NCI-H1105 treated with DMSO at 0.1 percent for 48 hours (cell line): ENCODE results near the gene TCTN2.

ENCODE experiments used
- DNase-seq: peaks from one replicate; lab custom pipeline; 2025; lab: John Stamatoyannopoulos, UW

TCTN2 gene

GRCh38 chr12:123741937-123742572 lies 71.1 kb downstream of the TCTN2 start:
- DNase-seq: no peak

DNA sequence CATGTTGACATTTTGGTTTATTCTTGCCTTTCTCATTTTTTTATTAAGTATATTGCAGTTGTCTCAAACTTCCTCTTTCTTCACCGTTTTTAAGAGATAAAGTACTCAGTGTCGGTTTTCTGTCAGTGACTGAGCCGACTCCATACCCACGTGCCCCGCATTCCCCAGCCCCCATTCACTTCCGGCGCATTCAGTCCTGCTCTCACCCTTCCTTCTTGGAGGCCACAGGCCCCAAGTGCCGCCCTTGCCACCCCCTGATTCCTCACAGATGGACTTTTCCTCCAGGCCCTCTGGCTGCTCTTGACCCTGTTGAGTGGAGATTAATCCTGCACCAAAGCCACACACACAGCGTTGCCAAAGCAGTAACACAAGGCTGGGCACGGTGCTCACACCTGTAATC lies 72.1 kb downstream of the TCTN2 start:
- no peak for DNase-seq

- no peak for DNase-seq
These were observed 73.9 kb downstream of the TCTN2 start for GRCh38 chr12:123744836-123745235.

DNA sequence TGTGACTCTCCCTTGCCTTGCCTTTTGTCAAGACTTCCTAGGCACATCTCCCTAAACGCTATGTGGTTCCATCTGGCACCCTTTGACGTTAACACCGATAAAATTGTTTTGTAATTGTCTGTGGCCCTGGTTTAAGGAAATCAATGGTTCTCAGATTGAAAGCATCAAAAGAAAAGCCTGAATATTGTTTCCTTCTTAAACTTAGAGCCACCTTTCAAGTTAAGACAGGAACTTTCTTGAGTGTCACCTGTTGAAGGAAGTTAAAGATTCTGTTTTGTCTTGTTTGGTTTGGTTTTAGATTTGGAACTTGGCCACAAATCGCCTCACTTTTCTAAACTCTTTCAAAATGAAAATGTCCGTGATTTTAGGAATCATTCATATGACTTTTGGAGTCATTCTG lies 76.4 kb downstream of the TCTN2 start:
- DNase-seq: no peak

- no peak for DNase-seq
These were observed 77.2 kb downstream of the TCTN2 start for GRCh38 chr12:123748161-123748560.

DNA sequence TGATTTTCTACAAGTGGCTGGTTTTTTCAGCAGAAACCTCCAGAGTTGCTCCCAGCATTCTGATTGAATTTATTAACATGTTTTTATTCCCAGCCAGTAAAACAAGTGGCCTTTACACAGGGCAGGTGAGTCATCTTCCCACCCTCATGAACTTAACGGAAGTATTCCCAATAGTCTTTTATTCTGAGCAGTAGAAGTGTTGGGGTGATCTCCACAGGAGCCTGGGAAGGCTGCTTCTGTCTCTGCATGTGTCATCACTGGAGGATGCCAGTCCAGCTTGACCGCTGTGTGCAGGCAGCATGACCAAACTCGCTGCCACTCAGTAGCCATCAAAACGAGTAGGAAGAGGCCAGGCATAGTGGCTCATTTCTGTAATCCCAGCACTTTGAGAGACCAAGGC lies 77.7 kb downstream of the TCTN2 start:
- no peak for DNase-seq

GRCh38 chr12:123749355-123749754 lies 78.4 kb downstream of the TCTN2 start:
- no peak for DNase-seq

DNA sequence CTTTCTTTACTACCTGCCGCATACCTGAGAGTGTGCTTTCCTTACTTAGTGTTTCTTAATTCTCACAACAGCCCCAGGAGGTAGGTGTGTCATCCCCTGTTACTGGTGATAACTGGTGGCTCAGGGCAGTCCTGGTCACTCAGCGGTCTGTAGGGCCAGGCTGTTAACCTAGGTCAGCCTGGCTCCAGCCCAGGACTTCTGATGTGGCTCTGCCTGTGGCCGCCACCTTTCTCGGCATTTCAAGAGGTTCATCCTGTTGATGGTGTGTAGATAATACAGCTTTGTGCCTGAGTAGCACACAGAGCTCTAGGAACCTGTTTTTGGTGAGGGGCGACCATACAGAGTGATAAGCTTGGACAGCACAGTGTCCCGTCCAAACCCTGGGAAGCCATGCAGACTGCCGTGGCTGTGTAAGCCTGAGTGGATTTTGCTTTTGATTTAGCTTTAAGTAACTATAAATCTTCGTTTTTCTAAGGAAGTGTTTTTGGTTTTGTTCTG lies 79.3 kb downstream of the TCTN2 start:
- DNase-seq: no peak

DNA sequence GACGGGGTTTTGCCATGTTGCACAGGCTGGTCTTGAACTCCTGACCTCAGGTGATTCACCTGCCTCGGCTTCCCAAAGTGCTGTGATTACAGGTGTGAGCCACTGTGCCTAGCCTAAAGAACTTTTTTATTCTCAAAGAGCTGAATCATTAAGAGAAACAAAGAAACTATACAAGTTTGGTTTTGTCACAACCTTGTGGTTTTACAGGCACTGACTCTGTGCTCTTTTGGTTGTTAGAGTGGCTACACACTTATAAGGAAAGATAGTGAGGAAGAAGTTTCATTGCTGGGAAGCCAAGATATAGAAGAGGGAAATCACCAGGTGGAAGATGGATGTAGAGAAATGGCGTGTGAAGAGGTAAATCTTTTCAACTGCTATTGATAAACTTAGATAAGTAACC lies 81.1 kb downstream of the TCTN2 start:
- no peak for DNase-seq

DNA sequence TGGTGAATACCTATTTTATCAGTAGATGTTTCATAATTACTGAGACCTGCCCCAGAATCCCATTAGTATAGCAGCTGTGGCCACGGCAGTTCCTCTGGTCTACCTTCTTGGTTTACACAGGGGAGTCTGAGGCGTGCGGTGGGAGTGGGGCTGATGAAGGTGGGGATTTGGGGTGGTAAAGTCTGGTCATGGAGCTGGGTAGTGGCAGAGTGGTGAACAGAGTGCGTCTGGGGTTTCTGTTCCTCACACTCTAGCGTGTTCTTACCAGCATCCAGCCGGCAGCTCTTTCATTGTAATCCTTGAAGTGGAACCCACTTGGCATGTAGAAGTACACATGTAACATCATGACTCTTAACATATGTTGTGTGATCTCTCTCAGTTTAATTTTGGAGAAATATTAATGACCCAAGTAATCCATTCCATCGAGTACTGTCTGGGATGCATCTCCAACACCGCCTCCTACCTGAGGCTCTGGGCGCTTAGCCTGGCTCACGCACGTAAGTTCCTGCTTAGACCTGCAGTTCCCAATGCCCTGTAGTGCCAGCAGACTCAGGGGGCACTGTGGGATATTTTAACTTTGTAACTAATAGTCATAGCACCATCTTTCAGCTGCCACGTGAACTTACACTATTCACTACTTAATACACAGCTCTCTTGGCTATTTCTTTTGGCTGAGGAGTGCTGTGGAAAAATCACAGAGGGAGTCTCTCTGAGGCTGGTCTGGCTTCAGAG lies 83.3 kb downstream of the TCTN2 start:
- DNase-seq: no peak

DNA sequence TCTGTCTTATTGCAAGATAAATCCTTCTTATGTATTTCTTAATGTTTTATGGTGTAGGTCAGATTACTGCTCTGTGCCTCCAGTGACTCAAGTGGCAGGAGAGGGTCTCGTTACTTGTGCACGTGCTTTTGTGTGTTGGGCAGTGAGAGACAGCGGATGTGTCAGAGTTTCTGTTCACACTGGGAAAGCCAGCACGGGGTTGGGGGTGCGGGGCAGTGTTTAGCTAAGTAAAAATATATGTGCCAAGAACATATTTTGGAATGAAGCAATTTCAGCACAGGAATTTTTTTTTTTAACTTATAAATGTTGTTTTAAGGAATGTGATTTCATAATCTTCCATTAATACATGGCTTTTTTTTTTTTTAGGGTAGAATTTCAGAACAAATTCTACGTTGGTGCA lies 86.6 kb downstream of the TCTN2 start:
- DNase-seq: no peak
